WTC11 (cell line): Measurements from ENCODE around the gene TNRC6C. TPM values are rescaled to one million over a fixed set of nuclear protein-coding genes. Genes with fewer than 3 reads are reported as not detected.

Source experiments
- ATAC-seq: fragments of 200-7000 bp; cut with Tn5 transposase; 2 replicates; pipeline ENCODE4 v1.10.0; 2021; ENCODE audit warnings: mild to moderate bottlenecking, moderate library complexity
- CTCF ChIA-PET: fragments of 300-600 bp; sonication (Branson Sonifier 250); formaldehyde crosslinking; loops from one replicate; lab custom pipeline; 2021; ENCODE audit warnings: antibody characterized with exemption; lab: Charles Lee
- POLR2A ChIA-PET: fragments of 350-600 bp; sonication (Branson Sonifier 250); formaldehyde crosslinking; loops from one replicate; lab custom pipeline; 2021; ENCODE audit warnings: antibody characterized with exemption; lab: Charles Lee
- DNase-seq: peaks from one replicate; pipeline ENCODE4 v3.0.0; 2021; ENCODE audit warnings: low spot score
- H3K27ac Mint-ChIP-seq: 2 replicates; pipeline ENCODE4 v1.8.0; 2021; ENCODE audit warnings: mixed read lengths
- H3K27me3 Mint-ChIP-seq: 2 replicates; pipeline ENCODE4 v1.8.0; 2021; ENCODE audit warnings: low read depth, mild to moderate bottlenecking, moderate library complexity, mixed read lengths
- H3K36me3 Mint-ChIP-seq: 2 replicates; pipeline ENCODE4 v1.8.0; 2021; ENCODE audit warnings: mixed read lengths
- H3K4me1 Mint-ChIP-seq: 2 replicates; pipeline ENCODE4 v1.8.0; 2022; ENCODE audit warnings: mixed read lengths
- H3K4me3 Mint-ChIP-seq: 2 replicates; pipeline ENCODE4 v1.8.0; 2021; ENCODE audit warnings: mild to moderate bottlenecking, moderate library complexity, mixed read lengths
- H3K9me3 Mint-ChIP-seq: 2 replicates; pipeline ENCODE4 v1.8.0; 2021; ENCODE audit warnings: mixed read lengths
- ERG ChIP-seq: fragments of 250-450 bp; sonication (Bioruptor Pico); IDR thresholded peaks from 2 replicates; pipeline ENCODE4 v1.8.0; 2021; ENCODE audit warnings: mild to moderate bottlenecking
- FOXK1 ChIP-seq: sonication (generic); formaldehyde crosslinking; IDR thresholded peaks from 2 replicates; pipeline ENCODE4 v1.8.0; 2022; ENCODE audit warnings: mild to moderate bottlenecking, moderate library complexity, missing genetic modification reagents
- GABPB1 ChIP-seq: sonication (generic); formaldehyde crosslinking; IDR thresholded peaks from 2 replicates; pipeline ENCODE4 v1.8.1; 2023; ENCODE audit warnings: mild to moderate bottlenecking, missing genetic modification reagents
- IRF2 ChIP-seq: sonication (generic); formaldehyde crosslinking; IDR thresholded peaks from 2 replicates; pipeline ENCODE4 v1.8.0; 2022; ENCODE audit warnings: low read depth, missing genetic modification reagents, borderline replicate concordance
- JAZF1 ChIP-seq: fragments of 250-450 bp; sonication (Bioruptor Pico); IDR thresholded peaks from 2 replicates; pipeline ENCODE4 v1.9.0; 2021; ENCODE audit warnings: moderate library complexity, mild to moderate bottlenecking, inconsistent platforms
- JUN ChIP-seq: sonication (generic); formaldehyde crosslinking; IDR thresholded peaks from 2 replicates; pipeline ENCODE4 v1.8.0; 2023; ENCODE audit warnings: mild to moderate bottlenecking, missing genetic modification reagents
- MXD4 ChIP-seq: fragments of 250-450 bp; sonication (Bioruptor Pico); IDR thresholded peaks from 2 replicates; pipeline ENCODE4 v1.8.0; 2021; ENCODE audit warnings: mild to moderate bottlenecking, moderate library complexity, borderline replicate concordance
- MYBL2 ChIP-seq: sonication (generic); formaldehyde crosslinking; IDR thresholded peaks from 2 replicates; pipeline ENCODE4 v1.8.1; 2023; ENCODE audit warnings: mild to moderate bottlenecking, moderate library complexity, missing genetic modification reagents
- NFE2L1 ChIP-seq: sonication (generic); formaldehyde crosslinking; IDR thresholded peaks from 2 replicates; pipeline ENCODE4 v1.8.1; 2023; ENCODE audit warnings: missing genetic modification reagents
- NFYB ChIP-seq: sonication (generic); formaldehyde crosslinking; conservative IDR thresholded peaks from 2 replicates; pipeline ENCODE4 v1.8.0; 2022; ENCODE audit warnings: low read depth, missing genetic modification reagents
- RELA ChIP-seq: sonication (generic); formaldehyde crosslinking; IDR thresholded peaks from 2 replicates; pipeline ENCODE4 v1.8.1; 2022; ENCODE audit warnings: missing genetic modification reagents, mild to moderate bottlenecking, borderline replicate concordance
- SOX15 ChIP-seq: fragments of 250-450 bp; sonication (Bioruptor Pico); IDR thresholded peaks from 2 replicates; pipeline ENCODE4 v1.9.0; 2021; ENCODE audit warnings: mild to moderate bottlenecking
- STAT6 ChIP-seq: sonication (generic); formaldehyde crosslinking; conservative IDR thresholded peaks from 2 replicates; pipeline ENCODE4 v1.8.1; 2023; ENCODE audit warnings: mild to moderate bottlenecking, low read depth, missing genetic modification reagents, moderate library complexity
- USF1 ChIP-seq: sonication (generic); formaldehyde crosslinking; IDR thresholded peaks from 2 replicates; pipeline ENCODE4 v1.8.0; 2022; ENCODE audit warnings: mild to moderate bottlenecking, missing genetic modification reagents
- ZBTB43 ChIP-seq: sonication (generic); formaldehyde crosslinking; IDR thresholded peaks from 2 replicates; pipeline ENCODE4 v1.8.1; 2023; ENCODE audit warnings: mild to moderate bottlenecking, missing genetic modification reagents
- ZNF138 ChIP-seq: sonication (generic); formaldehyde crosslinking; conservative IDR thresholded peaks from 2 replicates; pipeline ENCODE4 v1.8.1; 2022; ENCODE audit warnings: mild to moderate bottlenecking, moderate library complexity, missing genetic modification reagents
- ZNF396 ChIP-seq: fragments of 250-450 bp; sonication (Bioruptor Pico); IDR thresholded peaks from 2 replicates; pipeline ENCODE4 v1.8.0; 2021; ENCODE audit warnings: mild to moderate bottlenecking, moderate library complexity, borderline replicate concordance
- ZNF671 ChIP-seq: fragments of 250-450 bp; sonication (Bioruptor Pico); IDR thresholded peaks from 2 replicates; pipeline ENCODE4 v1.8.0; 2021; ENCODE audit warnings: mild to moderate bottlenecking
- total RNA-seq: library from RNA; stranded (reverse); gene quantifications from 3 replicates; pipeline ENCODE4 v1.2.3, GENCODE V29; 2021

Gene TNRC6C
- total RNA-seq, 1 experiment from 2014 or later, result 52.3 TPM

- no peak for TF ChIP-seq ZNF396 (CRISPR knock-in tag)
- TF ChIP-seq, all 79 proteins: peak for 0
Measured at GRCh38 chr17:78120971-78121800, 162.7 kb downstream of the TNRC6C start (continued).

GRCh38 chr17:78121801-78122215, 163.3 kb downstream of the TNRC6C start:
- ChIA-PET POLR2A (no interaction called here), CTCF (no interaction called here)
- H3K9me3 Mint-ChIP-seq, result no peaks in the 10 kb centered on the region
- no peak overlapping the region for H3K4me3 Mint-ChIP-seq
- H3K4me1 Mint-ChIP-seq, result no peaks in the 10 kb centered on the region; the same call in 1 of the 2 replicates
- no peak overlapping the region for H3K27ac Mint-ChIP-seq
- DNase-seq, result no peak
- H3K36me3 Mint-ChIP-seq, result peaks cover 18% of the 10 kb centered on the region
- ATAC-seq, result no peak
- no peaks in the 10 kb centered on the region for H3K27me3 Mint-ChIP-seq
- TF ChIP-seq IRF2 (CRISPR knock-in tag) (no peak), JAZF1 (CRISPR knock-in tag) (no peak), ERG (CRISPR knock-in tag) (no peak), MYBL2 (no peak), ZNF138 (CRISPR knock-in tag) (no peak), GABPB1 (CRISPR knock-in tag) (no peak)

- DNase-seq (no peak), ATAC-seq (no peak)
- Mint-ChIP-seq H3K36me3 (peaks cover 16% of the 10 kb centered on the region), H3K9me3 (no peaks in the 10 kb centered on the region), H3K27ac (no peak overlapping the region), H3K4me3 (no peak overlapping the region), H3K27me3 (no peaks in the 10 kb centered on the region), H3K4me1 (peaks cover 5% of the 10 kb centered on the region)
- POLR2A ChIA-PET, result no interaction called here
- TF ChIP-seq MXD4 (CRISPR knock-in tag), result no peak
- TF ChIP-seq ZBTB43 (CRISPR knock-in tag), result no peak
- TF ChIP-seq STAT6 (CRISPR knock-in tag), result no peak
- no peak for TF ChIP-seq JUN (CRISPR knock-in tag)
- no peak for TF ChIP-seq SOX15
- no peak for TF ChIP-seq FOXK1 (CRISPR knock-in tag)
- CTCF ChIA-PET, result no interaction called here
Measured at GRCh38 chr17:78122216-78122930, 163.9 kb downstream of the TNRC6C start.

- no peaks in the 10 kb centered on the region for H3K27me3 Mint-ChIP-seq
- TF ChIP-seq NFE2L1 (CRISPR knock-in tag) (no peak), NFYB (no peak), IRF2 (CRISPR knock-in tag) (no peak), MYBL2 (no peak), USF1 (no peak), RELA (CRISPR knock-in tag) (no peak), ZNF671 (no peak)
- CTCF ChIA-PET, result no interaction called here
- DNase-seq, result no peak
- H3K36me3 Mint-ChIP-seq, result peaks cover 16% of the 10 kb centered on the region
- no peak overlapping the region for H3K27ac Mint-ChIP-seq
- no peak for ATAC-seq
- POLR2A ChIA-PET, result no interaction called here
- no peaks in the 10 kb centered on the region for H3K9me3 Mint-ChIP-seq
- peaks cover 5% of the 10 kb centered on the region for H3K4me1 Mint-ChIP-seq
- no peak overlapping the region for H3K4me3 Mint-ChIP-seq
Measured at GRCh38 chr17:78122931-78123249, 164.4 kb downstream of the TNRC6C start.
